ENCODE measurements around the gene AGXT2. TPM values are rescaled to one million over a fixed set of nuclear protein-coding genes. Genes with fewer than 3 reads are reported as not detected.

AGXT2 gene
- total and polyA plus RNA-seq, 10 of the 15 experiments (the other 5 are each of a cell fraction or from before 2014, with no cell fraction given), result not detected

- Histone ChIP-seq H3K9ac (ENCODE audit: control insufficient read depth, insufficient read depth, low read length) (no peak overlapping the region), H3K27me3 (replicated peaks in 1 of 2; ENCODE audit: control insufficient read depth in 2 of 2, insufficient read depth in 2 of 2, low read length in 1 of 2) (no peaks in the 10 kb centered on the region), H3K4me1 (ENCODE audit: control insufficient read depth, insufficient read depth, low read length) (no peaks in the 10 kb centered on the region), H3K4me3 (no peak overlapping the region), H4K20me1 (ENCODE audit: control insufficient read depth, insufficient read depth) (no peaks in the 10 kb centered on the region), H3K4me2 (ENCODE audit: control insufficient read depth, insufficient read depth) (no peak overlapping the region), H3K9me3 (replicated peaks; ENCODE audit: control insufficient read depth, insufficient read depth, low read length) (no peaks in the 10 kb centered on the region), H3K79me2 (ENCODE audit: control insufficient read depth, insufficient read depth, low read length) (no peaks in the 10 kb centered on the region), H3K27ac (ENCODE audit: control insufficient read depth, insufficient read depth) (no peak overlapping the region), H3K36me3 (ENCODE audit: control insufficient read depth in 2 of 2, insufficient read depth in 2 of 2, low read length in 1 of 2) (no peaks in the 10 kb centered on the region), H2AFZ (ENCODE audit: control insufficient read depth, low read depth, low read length) (no peak overlapping the region)
- peak; percentile 65 for ATAC-seq
- ChIA-PET SMC1A (ENCODE audit: uncharacterized antibody, unreplicated experiment) (interaction anchor here (0.9 kb wide), 1 partner anchor 13 kb away, joined by 3 read pairs; no protein-coding TSS in a partner anchor), POLR2A (no interaction called here), RAD21 (ENCODE audit: unreplicated experiment) (no interaction called here), CTCF (interaction anchor here (1.1 to 1.2 kb wide), 2 partner anchors 15 to 58 kb away, joined by 4 read pairs; no protein-coding TSS in a partner anchor)
- in situ Hi-C loops (cut with MboI), result no loop called here
- WGBS (ENCODE audit: insufficient coverage, insufficient replicate concordance, low lambda C conversion rate, missing lambda C conversion rate), result 4% methylated on average over 4 of the region's 4 CpGs
- no peak for FAIRE-seq
- no TSS peak for BruUV-seq (replicated peaks)
- intact Hi-C loops (cut with micrococcal nuclease; ENCODE audit: unreplicated experiment), result no loop called here
- no peak for DNase-seq (ENCODE audit: low read depth, low spot score)
- TF ChIP-seq ZNF24 (IDR thresholded peaks at IDR 0.05), result no peak
- TF ChIP-seq EZH2 (IDR thresholded peaks at IDR 0.05; ENCODE audit: borderline replicate concordance, control insufficient read depth, low read depth, low read length), result no peak
- TF ChIP-seq CTCF (IDR thresholded peaks at IDR 0.05 in 2 of 3, conservative IDR thresholded peaks at IDR 0.05 in 1 of 3; ENCODE audit: control insufficient read depth in 2 of 3, extremely low read depth in 1 of 3, insufficient read depth in 1 of 3, low read depth in 3 of 3, low read length in 3 of 3), result no peak
- no peak for TF ChIP-seq SIN3A (IDR thresholded peaks at IDR 0.05; ENCODE audit: low read depth, low read length)
- no peak for TF ChIP-seq SP1 (IDR thresholded peaks at IDR 0.05; ENCODE audit: low read depth, low read length)
- 0 out of 2 replicates have a peak, but pooled peaks have one; percentile 37 for TF ChIP-seq TCF12 (IDR thresholded peaks at IDR 0.05; ENCODE audit: low read depth, low read length)
- no peak for TF ChIP-seq E2F4 (IDR thresholded peaks at IDR 0.05; ENCODE audit: low read depth, low read length)
- peak; percentile 43; the same call in 1 of the 2 replicates for TF ChIP-seq RUNX3 (IDR thresholded peaks at IDR 0.05; ENCODE audit: low read length)
Measured at GRCh38 chr5:35016174-35017051, 31.3 kb downstream of the AGXT2 start.

All from GM12878 (cell line).